Skeletal muscle tissue (tissue), 4 donors: ENCODE measurements around the gene CRYBA4. TPM values are rescaled to one million over a fixed set of nuclear protein-coding genes. Genes with fewer than 3 reads are reported as not detected.

Source experiments
- H3K27ac ChIP-seq: one replicate; pipeline ENCODE4 v1.7.0; 2013; ENCODE audit warnings: mild to moderate bottlenecking, low read depth, low read length, inconsistent platforms
- H3K27me3 ChIP-seq, 3 donors: one replicate each; pipeline ENCODE4 v1.7.0; 2013; ENCODE audit warnings: low read length in 3 of 3; ENCODE audit not compliant: control insufficient read depth in 3 of 3, insufficient read depth in 3 of 3
- H3K36me3 ChIP-seq, 3 donors: one replicate each; pipeline ENCODE4 v1.7.0; 2013; ENCODE audit warnings: low read length in 3 of 3; ENCODE audit not compliant: control insufficient read depth in 3 of 3, insufficient read depth in 3 of 3
- H3K4me1 ChIP-seq, 3 donors: one replicate each; pipeline ENCODE4 v1.7.0; 2013; ENCODE audit warnings: low read length in 3 of 3, mild to moderate bottlenecking in 3 of 3; ENCODE audit not compliant: control insufficient read depth in 3 of 3, insufficient read depth in 3 of 3
- H3K4me3 ChIP-seq, 3 donors: one replicate each; pipeline ENCODE4 v1.7.0; 2013; ENCODE audit warnings: low read length in 3 of 3
- H3K9ac ChIP-seq, 3 donors: one replicate each; pipeline ENCODE4 v1.7.0; 2013; ENCODE audit warnings: low read length in 3 of 3, mild to moderate bottlenecking in 3 of 3, moderate library complexity in 2 of 3, low read depth in 1 of 3
- H3K9me3 ChIP-seq, 3 donors: one replicate each; pipeline ENCODE4 v1.7.0; 2013; ENCODE audit warnings: low read length in 3 of 3; ENCODE audit not compliant: control insufficient read depth in 3 of 3
- total RNA-seq: library from RNA; depleted of rRNA; stranded (reverse); fragments of >200 nt; gene quantifications from one replicate; pipeline ENCODE4 v1.2.3, GENCODE V29; 2014
- donor health status: Osteomylitis.

Gene CRYBA4
- total RNA-seq, 1 donor from 2014 or later: not detected

DNA sequence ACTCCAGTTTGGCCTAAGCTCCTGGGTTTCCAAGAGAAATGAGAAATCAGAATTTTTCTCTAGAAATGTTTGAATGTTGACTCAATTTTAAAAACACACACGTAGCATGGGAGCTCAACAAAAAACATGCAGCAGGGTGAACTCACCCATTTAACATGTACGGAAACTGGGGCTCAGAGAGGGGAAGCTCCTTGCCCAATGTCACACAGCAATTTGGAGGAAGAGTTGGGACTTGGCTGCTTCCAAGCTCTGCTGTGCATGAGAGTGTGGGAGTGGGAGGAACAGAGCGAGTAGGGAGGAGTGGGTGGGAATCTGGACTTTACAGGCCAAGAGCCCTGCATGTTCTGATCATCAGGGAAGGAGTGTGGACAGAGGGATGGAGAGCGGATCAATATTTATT, 37.8 kb upstream of the CRYBA4 start:
- Histone ChIP-seq H3K9me3 (no peaks in the 10 kb centered on the region), H3K9ac (no peak overlapping the region), H3K27me3 (no peaks in the 10 kb centered on the region), H3K4me1 (peaks cover 21 to 36% (median 36%) of the 10 kb centered on the region in 3 donors), H3K4me3 (no peak overlapping the region), H3K27ac (no peak overlapping the region), H3K36me3 (peaks cover 6 to 13% (median 8%) of the 10 kb centered on the region in 3 donors)

DNA sequence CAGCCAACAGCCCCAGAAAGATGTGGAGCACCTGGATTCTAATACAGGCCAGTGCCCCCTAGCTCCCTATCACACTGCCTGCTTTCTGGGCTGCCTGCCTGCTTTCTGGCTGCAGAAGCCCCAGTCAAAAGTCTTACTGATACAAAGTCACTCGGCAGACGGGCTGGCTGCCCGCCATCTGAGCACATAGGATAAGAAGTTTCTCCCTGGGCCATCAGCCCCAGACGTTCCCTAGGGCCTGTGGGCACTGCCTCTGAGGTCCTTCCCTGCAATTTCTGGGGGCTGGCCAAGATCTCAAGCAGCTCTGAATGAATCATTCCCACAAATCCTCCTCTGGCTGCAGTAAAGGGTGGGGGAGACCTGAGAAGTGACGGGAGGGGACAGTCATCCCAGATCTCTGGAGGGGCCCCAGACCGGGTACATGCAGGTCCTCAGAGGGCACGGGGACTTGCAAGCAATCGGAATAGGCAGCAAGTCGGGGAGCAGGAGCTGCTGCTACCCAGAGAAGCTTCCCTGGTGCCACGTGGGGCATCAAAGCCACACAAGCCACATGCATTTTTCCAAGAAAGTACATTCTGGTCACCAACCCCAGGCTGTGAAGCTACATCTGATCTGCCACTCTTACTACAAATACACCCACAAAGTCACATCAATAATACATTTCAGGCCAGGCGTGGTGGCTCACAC, 36.5 kb upstream of the CRYBA4 start:
- H3K36me3 ChIP-seq: peaks cover 6 to 13% (median 8%) of the 10 kb centered on the region in 3 donors
- H3K27me3 ChIP-seq: no peaks in the 10 kb centered on the region
- peak overlapping the region in 2 of 3 donors; percentile 33 to 40 for H3K9ac ChIP-seq
- H3K4me1 ChIP-seq: peaks cover 25 to 33% (median 29%) of the 10 kb centered on the region in 3 donors
- no peak overlapping the region for H3K4me3 ChIP-seq
- no peak overlapping the region for H3K27ac ChIP-seq
- no peaks in the 10 kb centered on the region for H3K9me3 ChIP-seq

DNA sequence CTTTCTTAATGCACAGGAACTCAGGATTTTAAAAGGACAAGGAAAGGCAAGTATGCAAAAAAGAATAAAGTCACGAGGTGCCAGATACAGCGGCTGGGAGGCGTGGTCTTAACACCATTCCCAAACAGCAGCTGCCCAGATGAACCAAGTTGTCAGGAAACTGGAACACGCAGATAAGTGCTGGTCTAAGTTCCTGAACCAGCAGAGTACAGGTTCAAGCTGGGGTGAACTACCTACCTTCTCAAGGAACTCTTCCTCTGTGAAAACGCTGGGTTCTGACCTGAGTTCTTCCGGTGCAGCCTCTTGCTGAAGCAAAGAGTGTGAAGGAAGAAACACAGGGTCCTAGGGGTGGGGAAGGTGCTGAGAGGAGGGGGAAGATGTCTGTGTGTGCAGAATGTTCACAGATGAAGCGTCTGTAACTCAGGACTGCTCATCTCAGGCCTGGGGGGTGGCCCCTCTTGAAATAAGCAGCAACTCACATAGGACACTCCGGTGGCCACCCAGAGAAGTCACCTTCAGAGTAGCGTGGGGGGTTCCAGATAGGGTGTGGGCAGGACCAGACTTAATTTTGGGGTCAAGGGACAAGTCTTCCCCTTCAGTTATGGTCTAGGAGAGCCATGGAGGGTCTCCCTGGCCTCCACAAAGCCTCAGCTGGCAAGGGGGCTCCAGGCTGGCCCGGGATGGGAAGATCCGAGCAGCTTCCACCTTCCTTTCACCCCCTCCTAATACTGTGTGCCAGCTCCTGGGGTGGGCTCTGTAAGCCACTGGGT, 35.0 kb upstream of the CRYBA4 start:
- Histone ChIP-seq H3K9me3 (no peaks in the 10 kb centered on the region), H3K4me3 (no peak overlapping the region), H3K9ac (peak overlapping the region in 1 of 3 donors; percentile 25), H3K4me1 (peaks cover 31 to 38% (median 33%) of the 10 kb centered on the region in 3 donors), H3K27me3 (no peaks in the 10 kb centered on the region), H3K27ac (no peak overlapping the region), H3K36me3 (peaks cover 4 to 8% (median 4%) of the 10 kb centered on the region in 3 donors)

DNA sequence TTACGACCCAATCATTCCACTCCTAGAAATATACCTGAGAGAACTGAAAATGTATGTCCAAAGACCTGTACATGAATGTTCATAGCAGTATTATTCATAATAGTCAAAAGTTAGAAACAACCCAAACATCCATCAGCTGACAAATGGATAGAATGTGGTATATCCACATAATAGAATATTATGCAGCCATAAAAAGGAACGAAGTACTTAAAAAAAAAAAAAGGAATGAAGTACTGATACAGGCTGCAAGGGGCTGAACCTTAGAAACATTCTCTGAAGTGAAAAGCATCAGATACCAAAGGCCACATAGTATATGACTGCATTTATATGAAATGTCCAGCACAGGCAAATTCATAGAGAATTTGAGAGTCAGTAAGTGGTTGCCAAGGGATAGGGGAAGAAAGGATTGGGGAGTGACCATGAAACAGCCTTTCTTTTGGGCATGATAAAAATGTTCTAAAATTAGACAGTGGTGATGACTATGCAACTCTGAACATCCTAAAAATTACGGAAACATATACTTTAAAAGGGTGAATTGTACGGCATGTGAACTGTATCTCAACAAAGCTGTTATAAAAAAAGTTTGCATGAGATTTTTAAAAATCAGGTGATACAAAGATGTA, 33.7 kb upstream of the CRYBA4 start:
- H3K36me3 ChIP-seq: peaks cover 0 to 2% (median 0%) of the 10 kb centered on the region in 3 donors
- H3K9me3 ChIP-seq: no peaks in the 10 kb centered on the region
- H3K9ac ChIP-seq: no peak overlapping the region
- peak overlapping the region; percentile 85 for H3K27ac ChIP-seq
- no peaks in the 10 kb centered on the region for H3K27me3 ChIP-seq
- peaks cover 31 to 38% (median 34%) of the 10 kb centered on the region in 3 donors for H3K4me1 ChIP-seq
- H3K4me3 ChIP-seq: no peak overlapping the region

DNA sequence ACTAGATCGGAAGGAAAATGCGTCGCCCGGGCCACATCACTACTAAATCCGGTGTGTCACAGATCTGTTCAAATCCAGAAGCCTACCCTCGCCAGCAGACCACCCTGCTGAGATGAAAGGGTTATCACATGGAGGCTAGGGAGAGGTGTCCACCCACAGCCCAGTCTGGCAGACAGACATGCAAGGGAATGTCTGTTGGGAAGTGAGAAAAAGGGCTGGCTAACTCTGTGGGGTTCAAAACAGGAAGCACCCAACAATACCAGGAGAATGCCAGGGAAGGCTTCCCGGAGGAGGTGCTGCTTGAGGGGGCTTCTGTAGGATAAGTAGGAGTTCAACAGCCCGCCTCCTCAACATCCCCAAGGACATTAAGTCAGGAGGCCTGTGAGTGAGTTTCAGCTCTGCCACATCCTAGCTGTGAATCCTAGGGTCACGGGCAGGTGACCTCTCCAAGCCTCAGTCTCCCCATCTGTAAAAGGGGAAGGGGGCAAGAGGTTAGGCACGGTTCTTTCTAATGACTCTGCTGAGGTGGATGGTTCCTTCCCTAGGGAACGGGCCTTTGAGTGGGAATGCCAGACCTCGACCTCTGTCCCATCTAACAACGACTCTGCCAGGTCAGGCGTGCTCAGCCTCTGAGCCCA, 32.9 kb upstream of the CRYBA4 start:
- Histone ChIP-seq H3K27me3 (no peaks in the 10 kb centered on the region), H3K9me3 (no peaks in the 10 kb centered on the region), H3K4me1 (peaks cover 31 to 38% (median 34%) of the 10 kb centered on the region in 3 donors), H3K9ac (peak overlapping the region; percentile 80 to 91 (median 87)), H3K27ac (peak overlapping the region; percentile 85), H3K36me3 (peaks cover 0 to 2% (median 0%) of the 10 kb centered on the region in 3 donors), H3K4me3 (peak overlapping the region; percentile 78 to 82 (median 81))

DNA sequence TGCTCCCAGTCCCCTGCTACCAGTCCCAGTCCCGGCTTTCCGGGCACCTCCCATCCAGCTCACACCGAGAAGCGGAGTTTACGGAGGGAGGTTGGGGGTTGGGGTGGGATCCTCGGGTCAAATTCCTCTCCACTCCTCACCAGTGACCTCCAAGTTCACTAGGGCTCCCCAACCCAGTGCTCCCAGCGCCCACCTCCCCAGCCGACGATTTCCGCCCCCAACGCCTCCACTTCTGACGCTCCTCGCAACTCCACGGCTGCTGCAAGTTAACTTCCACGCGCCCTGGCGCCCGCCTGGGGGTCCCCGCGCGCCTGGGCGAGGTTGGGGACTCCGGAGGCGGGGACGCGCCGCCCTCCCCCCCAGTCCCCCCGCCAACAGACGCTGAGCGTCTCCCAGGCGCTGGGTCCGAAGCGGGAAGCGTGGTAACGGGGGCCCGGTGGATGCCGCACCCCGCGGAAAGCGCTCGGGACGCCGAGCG, 32.4 kb upstream of the CRYBA4 start:
- Histone ChIP-seq H3K9ac (peak overlapping the region; percentile 80 to 91 (median 87)), H3K27ac (peak overlapping the region; percentile 85), H3K4me3 (peak overlapping the region; percentile 78 to 82 (median 81)), H3K27me3 (no peaks in the 10 kb centered on the region), H3K36me3 (peaks cover 0 to 2% (median 0%) of the 10 kb centered on the region in 3 donors), H3K4me1 (peaks cover 31 to 38% (median 33%) of the 10 kb centered on the region in 3 donors), H3K9me3 (no peaks in the 10 kb centered on the region)

DNA sequence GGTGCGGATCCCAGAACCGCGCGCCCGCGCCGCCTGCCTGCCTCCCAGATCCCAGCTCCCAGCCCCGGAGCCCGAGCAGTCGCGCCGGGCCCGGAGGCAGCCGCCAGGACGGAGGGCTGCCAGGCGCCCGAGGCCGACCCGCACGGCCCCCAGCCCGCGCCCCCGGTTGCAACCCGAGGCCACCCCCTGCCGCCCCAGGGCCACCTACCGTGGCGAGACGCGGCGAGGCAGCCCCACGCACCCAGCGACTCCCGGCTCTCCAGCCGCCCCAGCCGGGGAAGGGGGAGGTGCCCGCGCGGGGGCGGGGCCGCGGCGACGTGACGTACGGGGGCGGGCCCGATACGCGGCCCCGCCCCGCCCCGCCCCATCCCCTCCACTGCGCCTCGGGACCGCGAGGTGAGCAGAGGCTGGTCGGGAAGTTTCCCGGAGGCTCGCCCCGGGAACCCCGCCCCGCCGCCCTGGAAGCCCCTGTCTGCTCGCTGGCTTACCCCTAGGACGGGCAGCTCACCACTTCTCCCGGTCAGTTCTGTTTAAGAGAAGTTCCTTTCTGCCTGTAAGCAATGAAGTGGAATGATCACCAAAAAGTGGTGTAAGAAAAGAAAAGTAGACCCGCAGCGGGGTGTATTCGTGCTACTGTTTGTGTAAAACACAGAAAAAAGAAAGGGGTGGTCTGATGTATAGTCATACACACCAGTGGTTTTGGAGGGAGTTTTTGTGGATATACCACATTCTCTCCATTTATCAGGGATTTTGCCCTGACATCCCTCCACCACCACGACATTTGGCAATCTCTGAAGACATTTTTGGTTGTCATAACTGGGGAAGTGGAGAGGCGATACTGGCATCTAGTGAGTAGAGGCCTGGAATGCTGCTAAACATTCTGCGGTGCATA, 31.7 kb upstream of the CRYBA4 start, which contains the start of gene TPST2:
Gene TPST2 (minus strand): TSS at position 288 of the 892 bp plus-strand sequence. CDS start 48,502 bp downstream, outside the sequence.
- Histone ChIP-seq H3K36me3 (peaks cover 0 to 2% (median 0%) of the 10 kb centered on the region in 3 donors), H3K4me1 (peaks cover 25 to 33% (median 27%) of the 10 kb centered on the region in 3 donors), H3K27me3 (no peaks in the 10 kb centered on the region), H3K4me3 (peak within 1 kb of the TSS; percentile 81 to 88 (median 82)), H3K9ac (peak within 1 kb of the TSS; percentile 89 to 91 (median 90)), H3K27ac (peak within 1 kb of the TSS; percentile 85), H3K9me3 (no peaks in the 10 kb centered on the region)

DNA sequence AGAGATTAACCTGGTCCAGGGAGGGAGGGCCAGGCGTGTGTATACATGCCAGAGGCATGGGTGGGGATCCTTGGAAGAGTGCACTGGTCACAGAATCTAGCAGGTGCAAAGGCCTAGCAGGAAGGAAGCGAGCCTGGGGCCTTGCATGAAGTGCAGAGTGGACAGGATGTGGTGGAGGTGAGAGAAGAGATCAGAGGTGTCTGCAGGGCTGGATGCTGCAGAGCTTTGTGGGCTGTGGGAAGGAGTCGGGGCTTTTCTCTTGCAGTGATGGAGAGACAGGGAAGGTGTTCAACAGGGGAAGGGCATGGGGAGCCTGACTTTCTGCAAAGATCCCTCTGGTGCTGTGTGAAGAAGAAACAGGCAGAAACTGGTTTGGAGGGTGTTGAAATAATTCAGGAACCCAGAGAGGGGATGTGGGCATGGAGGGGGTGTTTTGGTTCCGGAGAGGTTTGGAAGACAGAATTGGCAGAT, 29.3 kb upstream of the CRYBA4 start:
- Histone ChIP-seq H3K4me3 (no peak overlapping the region), H3K27ac (no peak overlapping the region), H3K4me1 (peaks cover 14 to 17% (median 16%) of the 10 kb centered on the region in 3 donors), H3K36me3 (peaks cover 0 to 2% (median 0%) of the 10 kb centered on the region in 3 donors), H3K9ac (no peak overlapping the region), H3K9me3 (no peaks in the 10 kb centered on the region), H3K27me3 (no peaks in the 10 kb centered on the region)
